ENCODE results near the gene ABCG8. TPM values are rescaled to one million over a fixed set of nuclear protein-coding genes. Genes with fewer than 3 reads are reported as not detected.

Gene ABCG8
- total RNA-seq, 1 donor from 2014 or later: not detected

DNA sequence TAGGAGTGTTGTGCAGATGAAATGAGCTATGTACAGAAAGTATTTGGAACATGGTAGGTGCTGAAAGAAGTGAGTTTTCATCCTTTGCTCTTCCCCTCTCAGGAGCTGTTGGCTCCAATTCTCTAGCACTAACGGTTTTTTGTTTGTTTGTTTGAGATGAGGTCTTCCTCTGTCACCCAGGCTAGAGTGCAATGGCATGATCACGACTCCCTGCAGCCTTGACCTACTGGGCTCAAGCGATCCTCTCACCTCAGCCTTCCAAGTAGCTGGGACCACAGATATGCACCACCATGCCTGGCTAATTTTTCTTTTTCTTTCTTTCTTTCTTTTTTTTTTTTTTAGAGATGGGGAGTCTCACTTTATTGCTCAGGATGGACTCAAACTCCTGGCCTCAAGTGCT lies 12.9 kb upstream of the ABCG8 start:
- Mint-ChIP-seq H3K27ac (ENCODE audit: unreplicated experiment) (no peak overlapping the region), H3K27me3 (ENCODE audit: low read depth) (no peaks in the 10 kb centered on the region), H3K9me3 (no peaks in the 10 kb centered on the region), H3K4me1 (no peaks in the 10 kb centered on the region), H3K36me3 (ENCODE audit: low read depth) (no peaks in the 10 kb centered on the region), H3K4me3 (no peak overlapping the region)
- TF ChIP-seq, protein P1, sequence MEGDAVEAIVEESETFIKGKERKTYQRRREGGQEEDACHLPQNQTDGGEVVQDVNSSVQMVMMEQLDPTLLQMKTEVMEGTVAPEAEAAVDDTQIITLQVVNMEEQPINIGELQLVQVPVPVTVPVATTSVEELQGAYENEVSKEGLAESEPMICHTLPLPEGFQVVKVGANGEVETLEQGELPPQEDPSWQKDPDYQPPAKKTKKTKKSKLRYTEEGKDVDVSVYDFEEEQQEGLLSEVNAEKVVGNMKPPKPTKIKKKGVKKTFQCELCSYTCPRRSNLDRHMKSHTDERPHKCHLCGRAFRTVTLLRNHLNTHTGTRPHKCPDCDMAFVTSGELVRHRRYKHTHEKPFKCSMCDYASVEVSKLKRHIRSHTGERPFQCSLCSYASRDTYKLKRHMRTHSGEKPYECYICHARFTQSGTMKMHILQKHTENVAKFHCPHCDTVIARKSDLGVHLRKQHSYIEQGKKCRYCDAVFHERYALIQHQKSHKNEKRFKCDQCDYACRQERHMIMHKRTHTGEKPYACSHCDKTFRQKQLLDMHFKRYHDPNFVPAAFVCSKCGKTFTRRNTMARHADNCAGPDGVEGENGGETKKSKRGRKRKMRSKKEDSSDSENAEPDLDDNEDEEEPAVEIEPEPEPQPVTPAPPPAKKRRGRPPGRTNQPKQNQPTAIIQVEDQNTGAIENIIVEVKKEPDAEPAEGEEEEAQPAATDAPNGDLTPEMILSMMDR (conservative IDR thresholded peaks at IDR 0.05): no peak
- no peak for DNase-seq (ENCODE audit: low read depth, low spot score)

DNA sequence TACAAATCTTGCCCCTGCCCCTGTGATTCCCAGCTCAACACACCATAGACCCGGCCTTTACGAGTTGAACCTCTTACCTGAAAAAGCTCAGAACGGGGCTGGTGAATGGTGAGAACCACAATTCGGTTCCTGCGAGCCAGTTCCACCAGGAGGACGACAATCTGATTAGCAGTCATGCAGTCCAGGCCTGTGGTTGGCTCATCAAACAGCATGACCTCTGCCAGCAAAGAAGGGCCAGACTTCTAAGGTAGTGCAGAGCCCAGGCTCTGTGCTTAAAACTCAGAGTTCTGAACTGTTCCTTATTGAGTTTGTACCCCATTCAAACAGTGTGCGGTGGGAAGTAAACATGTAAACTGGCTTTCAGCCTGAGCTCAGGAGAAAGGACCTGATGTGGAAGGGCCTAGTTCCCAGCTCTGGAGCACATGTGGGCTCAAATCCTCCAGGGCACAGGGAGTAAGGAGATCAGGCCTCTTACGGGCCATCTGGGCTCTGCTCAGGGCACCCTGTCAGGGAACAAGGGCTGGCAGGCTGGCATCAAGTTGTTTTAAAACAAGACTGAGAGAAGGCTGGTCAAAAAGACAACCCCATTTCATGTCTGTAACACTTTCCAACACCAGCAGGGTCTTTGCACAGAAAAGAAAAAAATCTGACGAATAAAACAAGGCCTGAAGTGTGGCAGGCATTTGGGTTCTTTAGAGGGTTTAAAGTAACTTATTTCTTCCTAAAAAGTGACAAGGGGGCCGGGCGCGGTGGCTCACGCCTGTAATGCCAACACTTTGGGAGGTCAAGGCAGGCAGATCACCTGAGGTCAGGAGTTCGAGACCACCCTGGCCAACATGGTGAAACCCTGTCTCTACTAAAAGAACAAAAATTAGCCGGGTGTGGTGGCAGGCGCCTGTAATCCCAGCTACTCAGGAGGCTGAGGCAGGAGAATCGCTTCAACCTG lies 12.2 kb upstream of the ABCG8 start:
- no peak for DNase-seq (ENCODE audit: low read depth, low spot score)
- H3K36me3 Mint-ChIP-seq (ENCODE audit: low read depth): no peaks in the 10 kb centered on the region
- no peak overlapping the region for H3K4me3 Mint-ChIP-seq
- H3K4me1 Mint-ChIP-seq: no peaks in the 10 kb centered on the region
- H3K9me3 Mint-ChIP-seq: peaks cover 2% of the 10 kb centered on the region
- no peak overlapping the region for H3K27ac Mint-ChIP-seq (ENCODE audit: unreplicated experiment)
- H3K27me3 Mint-ChIP-seq (ENCODE audit: low read depth): no peaks in the 10 kb centered on the region
- TF ChIP-seq, protein P1 (conservative IDR thresholded peaks at IDR 0.05): no peak

DNA sequence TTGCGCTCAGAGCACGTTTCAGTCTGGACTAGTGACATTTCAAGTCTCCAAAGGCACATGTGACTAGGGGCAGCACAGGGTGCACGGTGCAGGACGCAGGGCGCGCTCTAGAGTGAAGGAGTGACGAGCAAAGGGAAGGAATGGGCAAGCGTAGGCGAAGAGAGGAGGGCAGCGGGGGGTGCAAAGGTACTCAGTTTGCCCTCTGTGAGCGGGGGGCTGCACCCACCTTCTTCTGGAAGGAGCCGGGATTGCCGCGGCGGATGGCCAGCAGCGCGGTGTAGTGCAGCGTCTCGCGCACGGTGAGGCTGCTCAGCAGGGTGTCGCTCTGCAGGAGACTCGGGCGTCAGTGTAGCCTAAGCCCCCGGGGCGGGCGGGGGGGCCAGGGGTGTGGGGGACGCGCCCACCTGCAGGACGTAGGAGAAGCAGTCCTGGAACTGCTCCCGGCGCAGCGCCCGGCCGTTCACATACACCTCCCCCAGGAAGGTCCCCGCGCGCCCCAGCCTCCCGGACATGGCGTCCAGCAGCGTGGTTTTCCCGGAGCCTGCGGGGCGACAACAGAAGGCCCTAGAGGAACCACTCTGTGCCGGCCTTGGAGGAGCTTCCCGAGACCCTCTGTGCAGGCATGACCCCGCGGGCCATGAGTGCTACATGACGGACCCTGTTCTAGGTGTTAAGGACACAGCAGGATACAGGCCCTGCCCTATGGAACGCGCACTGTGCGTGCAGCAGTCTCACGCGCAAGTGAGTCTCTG lies 7.1 kb upstream of the ABCG8 start:
- no peak overlapping the region for H3K4me3 Mint-ChIP-seq
- H3K9me3 Mint-ChIP-seq: peaks cover 2% of the 10 kb centered on the region
- DNase-seq (ENCODE audit: low read depth, low spot score): no peak
- no peak overlapping the region for H3K27ac Mint-ChIP-seq (ENCODE audit: unreplicated experiment)
- no peaks in the 10 kb centered on the region for H3K27me3 Mint-ChIP-seq (ENCODE audit: low read depth)
- no peaks in the 10 kb centered on the region for H3K4me1 Mint-ChIP-seq
- no peaks in the 10 kb centered on the region for H3K36me3 Mint-ChIP-seq (ENCODE audit: low read depth)
- TF ChIP-seq, protein P1 (conservative IDR thresholded peaks at IDR 0.05): no peak

DNA sequence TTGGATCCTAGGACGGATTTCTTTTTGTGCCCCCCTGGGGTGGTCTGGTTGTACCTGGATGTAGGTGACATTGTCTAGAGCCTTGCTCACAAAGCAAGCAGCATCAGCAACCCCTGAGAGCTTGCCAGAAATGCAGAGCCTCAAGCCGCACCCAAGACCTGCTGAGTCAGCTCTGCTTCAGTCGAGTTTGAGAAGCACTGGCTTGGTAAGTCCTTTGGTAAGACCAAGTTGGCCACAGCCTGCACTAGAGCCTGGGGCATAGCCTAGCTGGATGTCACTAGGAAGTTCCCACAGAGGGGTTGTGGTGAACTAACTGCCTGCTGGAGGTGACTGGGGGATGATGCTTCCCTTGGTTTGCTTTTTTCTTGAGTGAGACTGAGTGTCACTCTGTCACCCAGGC lies 6.3 kb upstream of the ABCG8 start:
- no peak for DNase-seq (ENCODE audit: low read depth, low spot score)
- Mint-ChIP-seq H3K4me3 (no peak overlapping the region), H3K36me3 (ENCODE audit: low read depth) (no peaks in the 10 kb centered on the region), H3K9me3 (peaks cover 2% of the 10 kb centered on the region), H3K27ac (ENCODE audit: unreplicated experiment) (no peak overlapping the region), H3K4me1 (no peaks in the 10 kb centered on the region), H3K27me3 (ENCODE audit: low read depth) (no peaks in the 10 kb centered on the region)
- TF ChIP-seq, protein P1 (conservative IDR thresholded peaks at IDR 0.05): no peak

DNA sequence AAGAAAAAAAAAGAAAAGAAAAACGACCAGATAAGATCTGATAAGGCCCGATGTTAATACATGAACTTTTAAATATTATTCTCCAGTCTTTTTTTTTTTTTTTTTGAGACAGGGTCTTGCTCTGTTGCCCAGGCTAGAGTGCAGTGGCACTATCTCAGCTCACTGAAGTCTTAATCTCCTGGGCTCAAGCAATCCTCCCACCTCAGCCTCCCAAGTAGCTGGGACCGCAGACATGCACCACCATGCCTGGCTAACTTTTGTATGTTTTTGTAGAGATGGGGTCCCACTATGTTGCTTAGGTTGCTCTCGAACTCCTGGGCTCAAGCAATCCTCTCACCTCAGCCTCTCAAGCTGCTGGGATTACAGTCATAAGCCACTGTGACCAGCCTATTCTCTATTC lies 1.7 kb upstream of the ABCG8 start:
- no peak for DNase-seq (ENCODE audit: low read depth, low spot score)
- H3K9me3 Mint-ChIP-seq: no peaks in the 10 kb centered on the region
- no peaks in the 10 kb centered on the region for H3K27me3 Mint-ChIP-seq (ENCODE audit: low read depth)
- H3K4me3 Mint-ChIP-seq: no peak overlapping the region
- TF ChIP-seq, protein P1 (conservative IDR thresholded peaks at IDR 0.05): no peak
- H3K27ac Mint-ChIP-seq (ENCODE audit: unreplicated experiment): no peak overlapping the region
- no peaks in the 10 kb centered on the region for H3K36me3 Mint-ChIP-seq (ENCODE audit: low read depth)
- peaks cover 10% of the 10 kb centered on the region for H3K4me1 Mint-ChIP-seq

Measured in neural crest cell (in vitro differentiated cells).